A549 (cell line): ENCODE results near the gene SALL2.

ENCODE experiments used
- CEBPB ChIP-seq, 2 experiments: fragments of >200 bp in 1 of 2; sonication (Bioruptor Twin) in 1 of 2; formaldehyde crosslinking in 1 of 2; IDR thresholded peaks; 2 replicates each; pipeline ENCODE4 v1.6.1; 2012 to 2016
- EHMT2 ChIP-seq: fragments of 200-600 bp; sonication (generic); IDR thresholded peaks from 2 replicates; pipeline ENCODE4 v1.6.1; 2016; ENCODE audit warnings: antibody characterized with exemption, low read depth, mild to moderate bottlenecking, moderate library complexity
- EP300 ChIP-seq, 2 experiments: fragments of >200 bp; sonication (Bioruptor Twin); formaldehyde crosslinking; IDR thresholded peaks; 2 replicates in 1 of 2; 3 replicates in 1 of 2; pipeline ENCODE4 v1.6.1; 2016 to 2017
- POLR2A ChIP-seq: IDR thresholded peaks from 2 replicates; pipeline ENCODE4 v1.6.1; 2012; ENCODE audit warnings: mild to moderate bottlenecking, low read length
- RNF2 ChIP-seq: fragments of 200-600 bp; sonication (generic); IDR thresholded peaks from 2 replicates; pipeline ENCODE4 v1.6.1; 2016; ENCODE audit warnings: low read depth, mild to moderate bottlenecking, antibody characterized with exemption, moderate library complexity, borderline replicate concordance
- SMC3 ChIP-seq: fragments of >200 bp; sonication (Bioruptor Twin); formaldehyde crosslinking; IDR thresholded peaks from 3 replicates; pipeline ENCODE4 v1.6.1; 2018; ENCODE audit warnings: inconsistent platforms
- TF ChIP-seq, protein P1 (sequence below): IDR thresholded peaks from 2 replicates; pipeline ENCODE4 v1.6.1; 2012; ENCODE audit warnings: low read depth, borderline replicate concordance
- TF ChIP-seq, protein P2 (sequence below): fragments of >200 bp; sonication (Bioruptor Twin); formaldehyde crosslinking; IDR thresholded peaks from 3 replicates; pipeline ENCODE4 v1.5.1; 2016
- TF ChIP-seq, protein P3 (sequence below): fragments of 450-650 bp; IDR thresholded peaks from 2 replicates; pipeline ENCODE4 v1.6.1; 2014; ENCODE audit warnings: antibody characterized with exemption

DNA sequence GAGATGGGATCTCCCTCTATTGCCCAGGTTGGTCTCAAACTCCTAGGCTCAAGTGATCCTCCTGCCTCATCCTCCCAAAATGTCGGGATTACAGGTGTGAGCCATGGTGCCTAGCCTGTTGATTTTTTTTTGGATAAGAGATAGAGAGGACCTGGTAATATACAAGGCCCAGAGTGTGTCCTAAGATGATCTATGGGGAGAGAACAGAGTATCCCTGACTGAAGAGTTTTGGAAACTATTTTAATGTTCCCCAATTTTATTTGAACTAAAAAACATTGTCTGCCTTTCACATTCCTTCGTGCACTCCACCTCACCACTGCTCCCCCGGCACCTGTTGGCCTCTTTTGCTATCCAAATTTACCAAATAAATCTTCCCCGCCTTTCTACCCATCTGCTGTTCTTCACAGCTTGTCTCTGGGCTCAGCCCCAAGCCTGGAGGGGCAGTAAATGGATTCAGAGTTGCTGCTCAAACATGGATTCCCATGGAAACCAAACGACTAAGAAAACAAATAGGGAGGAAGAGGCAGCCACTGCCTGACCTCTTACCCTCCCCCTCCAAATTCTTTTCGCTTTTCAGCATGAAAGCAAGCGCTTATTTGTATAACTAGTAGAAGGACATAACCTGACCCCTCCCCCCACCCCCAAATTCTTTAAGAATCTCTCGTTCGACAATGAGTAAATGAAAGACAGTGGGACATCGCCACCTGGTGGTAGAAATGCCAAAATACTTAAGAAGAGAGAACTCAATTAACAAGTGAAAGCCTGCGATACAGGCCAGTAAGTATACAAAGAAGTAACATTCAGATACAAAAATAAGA is 31.1 kb upstream of the SALL2 start:
- TF ChIP-seq, protein P1, sequence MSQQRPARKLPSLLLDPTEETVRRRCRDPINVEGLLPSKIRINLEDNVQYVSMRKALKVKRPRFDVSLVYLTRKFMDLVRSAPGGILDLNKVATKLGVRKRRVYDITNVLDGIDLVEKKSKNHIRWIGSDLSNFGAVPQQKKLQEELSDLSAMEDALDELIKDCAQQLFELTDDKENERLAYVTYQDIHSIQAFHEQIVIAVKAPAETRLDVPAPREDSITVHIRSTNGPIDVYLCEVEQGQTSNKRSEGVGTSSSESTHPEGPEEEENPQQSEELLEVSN = no peak
- TF ChIP-seq, protein P2, sequence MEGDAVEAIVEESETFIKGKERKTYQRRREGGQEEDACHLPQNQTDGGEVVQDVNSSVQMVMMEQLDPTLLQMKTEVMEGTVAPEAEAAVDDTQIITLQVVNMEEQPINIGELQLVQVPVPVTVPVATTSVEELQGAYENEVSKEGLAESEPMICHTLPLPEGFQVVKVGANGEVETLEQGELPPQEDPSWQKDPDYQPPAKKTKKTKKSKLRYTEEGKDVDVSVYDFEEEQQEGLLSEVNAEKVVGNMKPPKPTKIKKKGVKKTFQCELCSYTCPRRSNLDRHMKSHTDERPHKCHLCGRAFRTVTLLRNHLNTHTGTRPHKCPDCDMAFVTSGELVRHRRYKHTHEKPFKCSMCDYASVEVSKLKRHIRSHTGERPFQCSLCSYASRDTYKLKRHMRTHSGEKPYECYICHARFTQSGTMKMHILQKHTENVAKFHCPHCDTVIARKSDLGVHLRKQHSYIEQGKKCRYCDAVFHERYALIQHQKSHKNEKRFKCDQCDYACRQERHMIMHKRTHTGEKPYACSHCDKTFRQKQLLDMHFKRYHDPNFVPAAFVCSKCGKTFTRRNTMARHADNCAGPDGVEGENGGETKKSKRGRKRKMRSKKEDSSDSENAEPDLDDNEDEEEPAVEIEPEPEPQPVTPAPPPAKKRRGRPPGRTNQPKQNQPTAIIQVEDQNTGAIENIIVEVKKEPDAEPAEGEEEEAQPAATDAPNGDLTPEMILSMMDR = peak; percentile 84
- TF ChIP-seq RNF2 (no peak), EP300 (IDR thresholded peaks at IDR 0.05) (no peak), EHMT2 (no peak), SMC3 (peak; percentile 80), POLR2A (no peak), CEBPB (IDR thresholded peaks at IDR 0.05) (no peak)
- TF ChIP-seq, protein P3, sequence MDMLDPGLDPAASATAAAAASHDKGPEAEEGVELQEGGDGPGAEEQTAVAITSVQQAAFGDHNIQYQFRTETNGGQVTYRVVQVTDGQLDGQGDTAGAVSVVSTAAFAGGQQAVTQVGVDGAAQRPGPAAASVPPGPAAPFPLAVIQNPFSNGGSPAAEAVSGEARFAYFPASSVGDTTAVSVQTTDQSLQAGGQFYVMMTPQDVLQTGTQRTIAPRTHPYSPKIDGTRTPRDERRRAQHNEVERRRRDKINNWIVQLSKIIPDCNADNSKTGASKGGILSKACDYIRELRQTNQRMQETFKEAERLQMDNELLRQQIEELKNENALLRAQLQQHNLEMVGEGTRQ = no peak
